Liver (tissue), 9 donors: ENCODE measurements around the gene MIDN. TPM values are rescaled to one million over a fixed set of nuclear protein-coding genes. Genes with fewer than 3 reads are reported as not detected.
A peak's percentile ranks its signal among the peaks of the same experiment; 100 is the strongest.

Experiments used
- DNase-seq: peaks from one replicate; pipeline ENCODE4 v3.0.0-alpha.2; 2017; ENCODE audit warnings: low spot score
- H3K27ac ChIP-seq, 2 donors: one replicate each; pipeline ENCODE4 v1.7.0; 2013; ENCODE audit warnings: inconsistent platforms in 2 of 2, low read length in 2 of 2, control low read depth in 1 of 2, low read depth in 1 of 2, mild to moderate bottlenecking in 1 of 2
- H3K27me3 ChIP-seq, 4 donors: one replicate each; pipeline versions ENCODE4 v1.6.1 to v1.7.0; 2013; ENCODE audit warnings: low read length in 3 of 4, inconsistent platforms in 1 of 4, mild to moderate bottlenecking in 1 of 4, moderate library complexity in 1 of 4; ENCODE audit not compliant: control insufficient read depth in 4 of 4, insufficient read depth in 4 of 4
- H3K36me3 ChIP-seq, 4 donors: one replicate each; pipeline versions ENCODE4 v1.6.1 to v1.7.0; 2013; ENCODE audit warnings: low read length in 3 of 4, mild to moderate bottlenecking in 3 of 4, low read depth in 1 of 4, moderate library complexity in 1 of 4; ENCODE audit not compliant: control insufficient read depth in 4 of 4, insufficient read depth in 3 of 4
- H3K4me1 ChIP-seq, 4 donors: one replicate each; pipeline versions ENCODE4 v1.6.1 to v1.7.0; 2013; ENCODE audit warnings: low read length in 3 of 4, mild to moderate bottlenecking in 3 of 4, moderate library complexity in 1 of 4; ENCODE audit not compliant: control insufficient read depth in 4 of 4, insufficient read depth in 4 of 4
- H3K4me3 ChIP-seq, 3 donors: one replicate each; pipeline versions ENCODE4 v1.6.1 to v1.7.0; 2013; ENCODE audit warnings: low read length in 3 of 3, control low read depth in 1 of 3, low read depth in 1 of 3, mild to moderate bottlenecking in 1 of 3
- H3K9ac ChIP-seq, 2 donors: one replicate each; pipeline ENCODE4 v1.7.0; 2013; ENCODE audit warnings: low read length in 2 of 2, mild to moderate bottlenecking in 2 of 2, moderate library complexity in 2 of 2, control low read depth in 1 of 2, low read depth in 1 of 2
- H3K9me3 ChIP-seq, 4 donors: one replicate each; pipeline versions ENCODE4 v1.6.1 to v1.7.0; 2013; ENCODE audit warnings: low read length in 3 of 4; ENCODE audit not compliant: control insufficient read depth in 4 of 4
- ATF3 ChIP-seq: IDR thresholded peaks from 2 replicates; pipeline ENCODE4 v1.6.1; 2016; ENCODE audit warnings: antibody characterized with exemption
- CTCF ChIP-seq: fragments of 150-350 bp; IDR thresholded peaks from 2 replicates; pipeline ENCODE4 v1.5.1; 2017; ENCODE audit warnings: improper control_type of control experiment, low read depth, low read length; ENCODE audit not compliant: missing input control
- EGR1 ChIP-seq, 2 donors: IDR thresholded peaks; 2 replicates each; pipeline ENCODE4 v1.6.1; 2016 to 2018; ENCODE audit warnings: antibody characterized with exemption in 2 of 2, low read depth in 2 of 2
- FOXA1 ChIP-seq: IDR thresholded peaks from 2 replicates; pipeline ENCODE4 v1.6.1; 2016; ENCODE audit warnings: antibody characterized with exemption
- FOXA2 ChIP-seq: IDR thresholded peaks from 2 replicates; pipeline ENCODE4 v1.6.1; 2016; ENCODE audit warnings: antibody characterized with exemption
- GABPA ChIP-seq, 2 donors: IDR thresholded peaks in 1 of 2; conservative IDR thresholded peaks in 1 of 2; 2 replicates each; pipeline ENCODE4 v1.6.1; 2016; ENCODE audit warnings: antibody characterized with exemption in 2 of 2, mild to moderate bottlenecking in 1 of 2, moderate library complexity in 1 of 2
- HNF4A ChIP-seq, 2 donors: conservative IDR thresholded peaks; 2 replicates each; pipeline ENCODE4 v1.6.1; 2016; ENCODE audit warnings: antibody characterized with exemption in 2 of 2, mild to moderate bottlenecking in 2 of 2
- HNF4G ChIP-seq: IDR thresholded peaks from 2 replicates; pipeline ENCODE4 v1.6.1; 2016; ENCODE audit warnings: antibody characterized with exemption
- JUND ChIP-seq, 2 donors: IDR thresholded peaks; 2 replicates each; pipeline ENCODE4 v1.6.1; 2016; ENCODE audit warnings: antibody characterized with exemption in 2 of 2
- MAX ChIP-seq: IDR thresholded peaks from 2 replicates; pipeline ENCODE4 v1.6.1; 2016; ENCODE audit warnings: antibody characterized with exemption
- NR2F2 ChIP-seq: IDR thresholded peaks from 2 replicates; pipeline ENCODE4 v1.6.1; 2016; ENCODE audit warnings: antibody characterized with exemption
- RAD21 ChIP-seq, 2 donors: IDR thresholded peaks; 2 replicates each; pipeline ENCODE4 v1.6.1; 2016; ENCODE audit warnings: antibody characterized with exemption in 2 of 2, mild to moderate bottlenecking in 2 of 2
- REST ChIP-seq: IDR thresholded peaks from 2 replicates; pipeline ENCODE4 v1.6.1; 2016; ENCODE audit warnings: antibody characterized with exemption, mild to moderate bottlenecking
- RXRA ChIP-seq, 2 donors: IDR thresholded peaks; 2 replicates each; pipeline ENCODE4 v1.6.1; 2017 to 2018; ENCODE audit warnings: antibody characterized with exemption in 2 of 2, mild to moderate bottlenecking in 1 of 2
- SP1 ChIP-seq: IDR thresholded peaks from 2 replicates; pipeline ENCODE4 v1.6.1; 2018; ENCODE audit warnings: antibody characterized with exemption, mild to moderate bottlenecking
- TAF1 ChIP-seq: conservative IDR thresholded peaks from 2 replicates; pipeline ENCODE4 v1.6.1; 2016; ENCODE audit warnings: antibody characterized with exemption, mild to moderate bottlenecking
- WGBS: extraction: QIAGEN DNeasy Blood & Tissue Kit; methylation state at CpG from one replicate; pipeline ENCODE4 v1.1.7; 2013; 5-methylcytosine and 5-hydroxymethylcytosine counted together
- polyA plus RNA-seq, 2 donors: library from polyadenylated mRNA; stranded (reverse) in 1 of 2; unstranded in 1 of 2; fragments of 200-250 nt in 1 of 2; fragments of >200 nt in 1 of 2; fragmentation: Nextera tagmentation in 1 of 2; extraction: Ambion mirVana in 1 of 2; gene quantifications; one replicate each; pipeline versions ENCODE4 v1.2.1 to v1.2.3, GENCODE V29; 2013 to 2015
- total RNA-seq, 2 donors: library from RNA; depleted of rRNA; stranded (reverse); fragments of >200 nt; gene quantifications; one replicate each; pipeline ENCODE4 v1.2.3, GENCODE V29; 2014
- donor health status: healthy.
- donor health status: healthy.
- donor health status: healthy.
- donor health status: healthy.
- donor health status: healthy.

MIDN gene
- total and polyA plus RNA-seq, 4 donors = 2.9 to 22.9 (median 11.8) TPM

GRCh38 chr19:1259206-1259875 lies 11.0 kb downstream of the MIDN start:
- DNase-seq = no peak
- H3K4me3 ChIP-seq = peak overlapping the region in 1 of 3 donors; percentile 4
- peak; percentile 96 for TF ChIP-seq NR2F2
- no peak for TF ChIP-seq REST
- TF ChIP-seq GABPA (IDR thresholded peaks at IDR 0.05 in 1 of 2, conservative IDR thresholded peaks at IDR 0.05 in 1 of 2) = peak in 1 of 2 donors; percentile 76
- TF ChIP-seq EGR1 (IDR thresholded peaks at IDR 0.05; ENCODE audit: low read depth in 2 of 2) = peak in 1 of 2 donors; percentile 2
- no peak for TF ChIP-seq CTCF
- TF ChIP-seq JUND (IDR thresholded peaks at IDR 0.05) = peak in 1 of 2 donors; percentile 36
- no peak for TF ChIP-seq TAF1
- TF ChIP-seq SP1 = peak; percentile 53
- TF ChIP-seq RAD21 (IDR thresholded peaks at IDR 0.05) = peak in 1 of 2 donors; percentile 5
- TF ChIP-seq RXRA (IDR thresholded peaks at IDR 0.05) = peak; percentile 60 to 77
- peak; percentile 46 for TF ChIP-seq MAX
- peak; percentile 80 to 84 for TF ChIP-seq HNF4A (conservative IDR thresholded peaks at IDR 0.05)
- TF ChIP-seq FOXA1 = no peak
- TF ChIP-seq FOXA2 = no peak
- no peak for TF ChIP-seq ATF3
- TF ChIP-seq HNF4G = peak; percentile 68

More at GRCh38 chr19:1259206-1259875, 11.0 kb downstream of the MIDN start:
- peak overlapping the region; percentile 37 to 52 for H3K9ac ChIP-seq
- H3K27ac ChIP-seq = peak overlapping the region; percentile 82 to 97
- H3K27me3 ChIP-seq = no peaks in the 10 kb centered on the region
- peaks cover 14 to 29% (median 21%) of the 10 kb centered on the region in 4 donors for H3K36me3 ChIP-seq
- peaks cover 29 to 75% (median 55%) of the 10 kb centered on the region in 4 donors for H3K4me1 ChIP-seq
- no peaks in the 10 kb centered on the region for H3K9me3 ChIP-seq
- 11% methylated on average over 17 of the region's 17 CpGs for WGBS
